Upper lobe of left lung (tissue), 6 donors: ENCODE results near the gene CDK2. TPM values are rescaled to one million over a fixed set of nuclear protein-coding genes. Genes with fewer than 3 reads are reported as not detected.

ENCODE experiments used
- ATAC-seq, 2 donors: fragments of 200-7000 bp; cut with Tn5 transposase; one replicate each; pipeline ENCODE4 v1.9.1; 2022; ENCODE audit warnings: mild to moderate bottlenecking in 2 of 2, moderate library complexity in 2 of 2; ENCODE audit not compliant: low FRiP score in 2 of 2
- DNase-seq, 2 donors: peaks; one replicate each; pipeline ENCODE4 v3.0.0-alpha.2; 2019 to 2020
- H3K27ac ChIP-seq, 4 donors: fragments of 200-600 bp; sonication (generic); one replicate each; pipeline ENCODE4 v1.5.1; 2016 to 2019
- H3K27me3 ChIP-seq, 4 donors: fragments of 200-600 bp; sonication (generic); one replicate each; pipeline ENCODE4 v1.5.1; 2017 to 2019
- H3K36me3 ChIP-seq, 4 donors: fragments of 200-600 bp; sonication (generic); one replicate each; pipeline ENCODE4 v1.5.1; 2016 to 2019
- H3K4me1 ChIP-seq, 4 donors: fragments of 200-600 bp; sonication (generic); one replicate each; pipeline ENCODE4 v1.5.1; 2018 to 2019
- H3K4me3 ChIP-seq, 4 donors: fragments of 200-600 bp; sonication (generic); one replicate each; pipeline ENCODE4 v1.5.1; 2017 to 2019; ENCODE audit warnings: mild to moderate bottlenecking in 2 of 4, moderate library complexity in 1 of 4
- H3K9me3 ChIP-seq, 4 donors: fragments of 200-600 bp; sonication (generic); one replicate each; pipeline ENCODE4 v1.5.1; 2018 to 2019
- CTCF ChIP-seq, 6 experiments: fragments of 450-650 bp in 4 of 6; fragments of 200-600 bp in 2 of 6; sonication (generic) in 2 of 6; IDR thresholded peaks; one replicate each; pipeline ENCODE4 v1.5.1; 2016 to 2019; ENCODE audit warnings: antibody characterized with exemption in 6 of 6
- EP300 ChIP-seq, 4 donors: sonication (generic); formaldehyde crosslinking; IDR thresholded peaks; one replicate each; pipeline ENCODE4 v1.5.1; 2017; ENCODE audit warnings: antibody characterized with exemption in 4 of 4, control low read depth in 2 of 4
- POLR2A ChIP-seq, 4 donors: fragments of 450-650 bp; IDR thresholded peaks; one replicate each; pipeline ENCODE4 v1.5.1; 2016 to 2017; ENCODE audit warnings: antibody characterized with exemption in 4 of 4, mild to moderate bottlenecking in 2 of 4
- POLR2AphosphoS5 ChIP-seq, 2 donors: sonication (generic); formaldehyde crosslinking; IDR thresholded peaks; one replicate each; pipeline ENCODE4 v1.5.1; 2017; ENCODE audit warnings: antibody characterized with exemption in 2 of 2
- WGBS, 2 donors: methylation state at CpG; one replicate each; pipeline ENCODE4 v1.1.5; 2017 to 2018; 5-methylcytosine and 5-hydroxymethylcytosine counted together
- total RNA-seq, 6 donors: library from RNA; depleted of rRNA in 4 of 6; stranded (reverse); fragments of >200 nt in 4 of 6; gene quantifications; one replicate each; pipeline versions ENCODE4 v1.1.0 to v1.2.1, GENCODE V29; 2016 to 2021
- donor health status: DM: no; HTN: no; CAD: no; lungs with moderate emphysema.
- donor health status: DM: no; HTN: yes; CAD: no; lungs with severe emphysema.

Gene CDK2
- total RNA-seq, 6 donors from 2014 or later: 11.7 to 27.9 (median 21.7) TPM

- Histone ChIP-seq H3K36me3 (peaks cover 0 to 9% (median 0%) of the 10 kb centered on the region in 4 donors), H3K27me3 (no peaks in the 10 kb centered on the region), H3K9me3 (no peaks in the 10 kb centered on the region), H3K4me3 (peak overlapping the region in 1 of 4 donors; percentile 83), H3K4me1 (peaks cover 29 to 57% (median 40%) of the 10 kb centered on the region in 4 donors), H3K27ac (peak overlapping the region in 1 of 4 donors; percentile 88)
- TF ChIP-seq CTCF (IDR thresholded peaks at IDR 0.05): no peak
- TF ChIP-seq EP300 (IDR thresholded peaks at IDR 0.05): no peak
- no peak for TF ChIP-seq POLR2A (IDR thresholded peaks at IDR 0.05)
- no peak for TF ChIP-seq POLR2AphosphoS5 (IDR thresholded peaks at IDR 0.05)
- ATAC-seq (no peak), DNase-seq (peak in 1 of 2 donors; percentile 31)
- WGBS, 2 donors: 67 to 81% methylated on average over 7 of the region's 7 CpGs
Observed at GRCh38 chr12:55933169-55933798, 33.3 kb upstream of the CDK2 start.

- TF ChIP-seq POLR2AphosphoS5 (IDR thresholded peaks at IDR 0.05): no peak
- TF ChIP-seq POLR2A (IDR thresholded peaks at IDR 0.05): no peak
- TF ChIP-seq CTCF (IDR thresholded peaks at IDR 0.05): no peak
- TF ChIP-seq EP300 (IDR thresholded peaks at IDR 0.05): no peak
- H3K9me3 ChIP-seq: no peaks in the 10 kb centered on the region
- 96 to 100% methylated on average over 1 of the region's 1 CpG for WGBS, 2 donors
- peak overlapping the region in 1 of 4 donors; percentile 83 for H3K4me3 ChIP-seq
- H3K27me3 ChIP-seq: no peaks in the 10 kb centered on the region
- ATAC-seq (no peak), DNase-seq (no peak)
- no peak overlapping the region for H3K27ac ChIP-seq
- peaks cover 0 to 14% (median 0%) of the 10 kb centered on the region in 4 donors for H3K36me3 ChIP-seq
- peaks cover 22 to 49% (median 33%) of the 10 kb centered on the region in 4 donors for H3K4me1 ChIP-seq
Observed at GRCh38 chr12:55933799-55934742, 32.6 kb upstream of the CDK2 start.

- H3K4me1 ChIP-seq: peaks cover 21 to 43% (median 27%) of the 10 kb centered on the region in 4 donors
- 94 to 100% methylated on average over 1 of the region's 1 CpG for WGBS, 2 donors
- TF ChIP-seq POLR2A (IDR thresholded peaks at IDR 0.05) (no peak), CTCF (IDR thresholded peaks at IDR 0.05) (no peak), POLR2AphosphoS5 (IDR thresholded peaks at IDR 0.05) (no peak), EP300 (IDR thresholded peaks at IDR 0.05) (no peak)
Observed at GRCh38 chr12:55934773-55935172, 31.9 kb upstream of the CDK2 start.

GRCh38 chr12:55935738-55936151 is 30.9 kb upstream of the CDK2 start:
- peak in 1 of 2 donors; percentile 37 for ATAC-seq
- H3K4me3 ChIP-seq: peak overlapping the region in 3 of 4 donors; percentile 7 to 31 (median 30)
- peaks cover 0 to 18% (median 0%) of the 10 kb centered on the region in 4 donors for H3K36me3 ChIP-seq
- TF ChIP-seq EP300 (IDR thresholded peaks at IDR 0.05): no peak
- no peak for TF ChIP-seq POLR2A (IDR thresholded peaks at IDR 0.05)
- no peak for TF ChIP-seq POLR2AphosphoS5 (IDR thresholded peaks at IDR 0.05)
- no peak for TF ChIP-seq CTCF (IDR thresholded peaks at IDR 0.05)
- H3K9me3 ChIP-seq: no peaks in the 10 kb centered on the region
- peaks cover 22 to 43% (median 29%) of the 10 kb centered on the region in 4 donors for H3K4me1 ChIP-seq
- H3K27ac ChIP-seq: peak overlapping the region; percentile 22 to 78 (median 59)
- 55 to 59% methylated on average over 22 to 26 of the region's 26 CpGs for WGBS, 2 donors
- H3K27me3 ChIP-seq: no peaks in the 10 kb centered on the region
- DNase-seq: peak in 1 of 2 donors; percentile 82

More at GRCh38 chr12:55934773-55935172, 31.9 kb upstream of the CDK2 start:
- Histone ChIP-seq H3K36me3 (peaks cover 0 to 14% (median 0%) of the 10 kb centered on the region in 4 donors), H3K9me3 (no peaks in the 10 kb centered on the region), H3K4me3 (peak overlapping the region in 1 of 4 donors; percentile 30), H3K27ac (no peak overlapping the region), H3K27me3 (no peaks in the 10 kb centered on the region)
- DNase-seq (no peak), ATAC-seq (no peak)
